H1 (cell line): Measurements from ENCODE around the gene DCPS. TPM values are rescaled to one million over a fixed set of nuclear protein-coding genes. Genes with fewer than 3 reads are reported as not detected.

Experiments
- CTCF ChIA-PET: fragments of 300-600 bp; sonication (Branson Sonifier 250); formaldehyde crosslinking; loops from one replicate; lab custom pipeline; 2021; ENCODE audit not compliant: partially characterized antibody; lab: Charles Lee
- POLR2A ChIA-PET: fragments of 300-600 bp; sonication (Branson Sonifier 250); formaldehyde crosslinking; loops from one replicate; lab custom pipeline; 2021; ENCODE audit warnings: inconsistent platforms; ENCODE audit not compliant: partially characterized antibody; lab: Charles Lee
- DNase-seq, 2 experiments: peaks; one replicate each; pipeline versions ENCODE4 v3.0.0 to v3.0.0-alpha.2; 2010 to 2022; ENCODE audit warnings: low spot score in 2 of 2, low read depth in 1 of 2, mixed read lengths in 1 of 2
- FAIRE-seq: peaks from 2 replicates; lab custom pipeline; 2011; peaks lifted over from hg19 to GRCh38; lab: Jason Lieb, UNC
- H2AFZ ChIP-seq: 2 replicates; pipeline ENCODE4 v1.8.1; 2012; ENCODE audit warnings: low read length, inconsistent platforms
- H2AK5ac ChIP-seq: 2 replicates; pipeline ENCODE4 v1.6.1; 2013; ENCODE audit warnings: low read depth, low read length
- H2BK120ac ChIP-seq: replicated peaks from 2 replicates; pipeline ENCODE3; 2013; ENCODE audit warnings: low read depth, low read length, inconsistent platforms
- H2BK12ac ChIP-seq: 2 replicates; pipeline ENCODE4 v1.6.1; 2013; ENCODE audit warnings: low read depth, low read length
- H2BK15ac ChIP-seq: 2 replicates; pipeline ENCODE4 v1.6.1; 2013; ENCODE audit warnings: low read length
- H2BK20ac ChIP-seq: 2 replicates; pipeline ENCODE4 v1.6.1; 2013; ENCODE audit warnings: low read length
- H2BK5ac ChIP-seq: 2 replicates; pipeline ENCODE4 v1.6.1; 2013; ENCODE audit warnings: low read depth, low read length
- H3K14ac ChIP-seq: 2 replicates; pipeline ENCODE4 v1.6.1; 2013; ENCODE audit warnings: inconsistent platforms; ENCODE audit not compliant: insufficient read length
- H3K18ac ChIP-seq: 2 replicates; pipeline ENCODE4 v1.6.1; 2013; ENCODE audit warnings: low read length; ENCODE audit errors: extremely low read depth
- H3K23ac ChIP-seq: 2 replicates; pipeline ENCODE4 v1.6.1; 2013; ENCODE audit warnings: inconsistent platforms; ENCODE audit not compliant: insufficient read length
- H3K23me2 ChIP-seq: 2 replicates; pipeline ENCODE4 v1.6.1; 2013; ENCODE audit warnings: low read depth, low read length
- H3K27ac ChIP-seq: 2 replicates; pipeline ENCODE4 v1.6.1; 2011; ENCODE audit warnings: low read depth, low read length, inconsistent platforms
- H3K27me3 ChIP-seq, 4 experiments: replicated peaks in 1 of 4; 1 replicate in 1 of 4; 2 replicates in 3 of 4; pipeline versions ENCODE4 v1.6.1 to v1.8.1; 2011 to 2013; ENCODE audit warnings: low read length in 3 of 4, mild to moderate bottlenecking in 3 of 4, inconsistent platforms in 2 of 4, mixed read lengths in 2 of 4, moderate library complexity in 1 of 4; ENCODE audit not compliant: control insufficient read depth in 3 of 4, insufficient read depth in 3 of 4; ENCODE audit errors: extremely low read depth in 1 of 4
- H3K36me3 ChIP-seq, 4 experiments: 2 replicates each; pipeline versions ENCODE4 v1.6.1 to v1.8.1; 2011 to 2013; ENCODE audit warnings: mild to moderate bottlenecking in 4 of 4, low read length in 3 of 4, moderate library complexity in 2 of 4, control low read depth in 1 of 4, inconsistent platforms in 1 of 4; ENCODE audit not compliant: insufficient read depth in 4 of 4, control insufficient read depth in 2 of 4
- H3K4ac ChIP-seq: replicated peaks from 2 replicates; pipeline ENCODE3; 2013; ENCODE audit warnings: low read length, low read depth, mixed read lengths, inconsistent platforms; ENCODE audit not compliant: insufficient read length
- H3K4me1 ChIP-seq, 4 experiments: replicated peaks in 1 of 4; 1 replicate in 1 of 4; 2 replicates in 3 of 4; pipeline versions ENCODE4 v1.6.1 to v1.8.1; 2011 to 2013; ENCODE audit warnings: low read length in 3 of 4, inconsistent platforms in 2 of 4, mixed read lengths in 1 of 4; ENCODE audit not compliant: insufficient read depth in 4 of 4, control insufficient read depth in 3 of 4
- H3K4me2 ChIP-seq, 2 experiments: 2 replicates each; pipeline versions ENCODE4 v1.6.1 to v1.8.1; 2011 to 2013; ENCODE audit warnings: low read depth in 2 of 2, low read length in 2 of 2, control low read depth in 1 of 2, inconsistent platforms in 1 of 2, mild to moderate bottlenecking in 1 of 2; ENCODE audit not compliant: insufficient read depth in 1 of 2
- H3K4me3 ChIP-seq, 4 experiments: fragments of 200-600, 300-600 bp in 1 of 4; sonication (generic), shearing (Covaris generic), sonication (Bioruptor Twin) in 1 of 4; 2 replicates each; pipeline versions ENCODE4 v1.5.1 to v1.8.1; 2011 to 2016; ENCODE audit warnings: low read length in 4 of 4, low read depth in 3 of 4, control low read depth in 2 of 4, inconsistent platforms in 2 of 4, mild to moderate bottlenecking in 2 of 4, mixed read lengths in 1 of 4, moderate library complexity in 1 of 4; ENCODE audit not compliant: insufficient read depth in 2 of 4; ENCODE audit errors: extremely low read depth in 1 of 4
- H3K56ac ChIP-seq: replicated peaks from 2 replicates; pipeline ENCODE3; 2013; ENCODE audit warnings: low read depth, mild to moderate bottlenecking, mixed read lengths, low read length, inconsistent platforms; ENCODE audit not compliant: insufficient read length
- H3K79me1 ChIP-seq: 2 replicates; pipeline ENCODE4 v1.6.1; 2013; ENCODE audit warnings: low read depth, low read length, control low read depth
- H3K79me2 ChIP-seq, 2 experiments: 2 replicates each; pipeline versions ENCODE4 v1.6.1 to v1.8.1; 2012 to 2013; ENCODE audit warnings: low read length in 2 of 2, mild to moderate bottlenecking in 2 of 2, inconsistent platforms in 1 of 2; ENCODE audit not compliant: insufficient read depth in 2 of 2, control insufficient read depth in 1 of 2
- H3K9ac ChIP-seq, 4 experiments: replicated peaks in 1 of 4; 1 replicate in 1 of 4; 2 replicates in 3 of 4; pipeline versions ENCODE4 v1.6.1 to v1.8.1; 2011 to 2013; ENCODE audit warnings: low read depth in 3 of 4, low read length in 3 of 4, control low read depth in 2 of 4, mild to moderate bottlenecking in 2 of 4, moderate library complexity in 2 of 4, inconsistent platforms in 1 of 4; ENCODE audit errors: extremely low read depth in 1 of 4
- H3K9me3 ChIP-seq, 2 experiments: 2 replicates each; pipeline versions ENCODE4 v1.6.1 to v1.8.1; 2012 to 2013; ENCODE audit warnings: mild to moderate bottlenecking in 2 of 2, moderate library complexity in 2 of 2, control low read depth in 1 of 2, inconsistent platforms in 1 of 2, low read depth in 1 of 2, low read length in 1 of 2, mixed read lengths in 1 of 2; ENCODE audit not compliant: insufficient read depth in 2 of 2
- H4K20me1 ChIP-seq, 2 experiments: replicated peaks in 1 of 2; 2 replicates each; pipeline versions ENCODE3 to v1.8.1; 2011 to 2013; ENCODE audit warnings: inconsistent platforms in 2 of 2, low read length in 2 of 2, mild to moderate bottlenecking in 1 of 2; ENCODE audit not compliant: insufficient read depth in 2 of 2, control insufficient read depth in 1 of 2
- H4K5ac ChIP-seq: 2 replicates; pipeline ENCODE4 v1.6.1; 2013; ENCODE audit warnings: low read length, low read depth, mixed read lengths, inconsistent platforms; ENCODE audit not compliant: insufficient read length
- H4K8ac ChIP-seq: 2 replicates; pipeline ENCODE4 v1.8.0; 2013; ENCODE audit warnings: mild to moderate bottlenecking, moderate library complexity, low read length, inconsistent platforms; ENCODE audit not compliant: insufficient read depth; ENCODE audit errors: extremely low read depth
- H4K91ac ChIP-seq: replicated peaks from 2 replicates; pipeline ENCODE3; 2013; ENCODE audit warnings: low read length, mixed read lengths, inconsistent platforms; ENCODE audit not compliant: insufficient read length
- BRCA1 ChIP-seq: IDR thresholded peaks from 2 replicates; pipeline ENCODE4 v1.6.1; 2012; ENCODE audit warnings: low read depth, low read length, improper control_type of control experiment
- EZH2 ChIP-seq: fragments of 200-600 bp; sonication (generic); IDR thresholded peaks from 2 replicates; pipeline ENCODE4 v1.7.1; 2012; ENCODE audit warnings: low read depth, mild to moderate bottlenecking, moderate library complexity, low read length, inconsistent platforms; ENCODE audit not compliant: severe bottlenecking
- SIX5 ChIP-seq: IDR thresholded peaks from 2 replicates; pipeline ENCODE4 v1.6.1; 2011; ENCODE audit warnings: mild to moderate bottlenecking, low read depth, low read length
- SP1 ChIP-seq: IDR thresholded peaks from 2 replicates; pipeline ENCODE4 v1.6.1; 2011; ENCODE audit warnings: low read depth, low read length
- SUZ12 ChIP-seq: fragments of 200-600 bp; sonication (generic); IDR thresholded peaks from 2 replicates; pipeline ENCODE4 v1.6.1; 2012; ENCODE audit warnings: mild to moderate bottlenecking, inconsistent platforms, low read length, moderate library complexity, mixed read lengths
- TCF12 ChIP-seq: IDR thresholded peaks from 2 replicates; pipeline ENCODE4 v1.6.1; 2011; ENCODE audit warnings: low read depth, mild to moderate bottlenecking, low read length
- WGBS, 2 experiments: shearing (Covaris generic) in 1 of 2; methylation state at CpG; one replicate each; pipeline versions ENCODE4 v1.1.6 to v1.1.7; 2013 to 2015; ENCODE audit warnings: low lambda C conversion rate in 2 of 2, mixed read lengths in 2 of 2, inconsistent platforms in 1 of 2, low coverage in 1 of 2, missing lambda C conversion rate in 1 of 2; ENCODE audit not compliant: insufficient replicate concordance in 2 of 2, insufficient coverage in 1 of 2, insufficient read length in 1 of 2; ENCODE audit errors: extremely low coverage in 1 of 2, missing lambda C conversion rate in 1 of 2; 5-methylcytosine and 5-hydroxymethylcytosine counted together
- polyA plus RNA-seq, 7 experiments: library from polyadenylated mRNA; depleted of rRNA in 3 of 7; stranded (reverse) in 5 of 7; unstranded in 2 of 7; fragments of >200 nt in 5 of 7; fragments of 200-250 nt in 2 of 7; gene quantifications; 1 replicate in 5 of 7; 2 replicates in 1 of 7; 4 replicates in 1 of 7; pipeline versions ENCODE4 v1.2.1 to v1.2.3, GENCODE V29; 2011 to 2013; ENCODE audit warnings: missing spikeins in 2 of 7, mixed read lengths in 2 of 7
- total RNA-seq: library from RNA; stranded (reverse); fragmentation: NEBNext Ultra II Directional; extraction: Animal tissue kit (Norgen Biotek cat#: 25700); gene quantifications from 2 replicates; pipeline ENCODE4 v1.2.1, GENCODE V29; 2021

Gene DCPS
- total and polyA plus RNA-seq, 2 of the 8 experiments (the other 6 are each of a cell fraction or from before 2014, with no cell fraction given) = 24.6 to 55.2 TPM

DNA sequence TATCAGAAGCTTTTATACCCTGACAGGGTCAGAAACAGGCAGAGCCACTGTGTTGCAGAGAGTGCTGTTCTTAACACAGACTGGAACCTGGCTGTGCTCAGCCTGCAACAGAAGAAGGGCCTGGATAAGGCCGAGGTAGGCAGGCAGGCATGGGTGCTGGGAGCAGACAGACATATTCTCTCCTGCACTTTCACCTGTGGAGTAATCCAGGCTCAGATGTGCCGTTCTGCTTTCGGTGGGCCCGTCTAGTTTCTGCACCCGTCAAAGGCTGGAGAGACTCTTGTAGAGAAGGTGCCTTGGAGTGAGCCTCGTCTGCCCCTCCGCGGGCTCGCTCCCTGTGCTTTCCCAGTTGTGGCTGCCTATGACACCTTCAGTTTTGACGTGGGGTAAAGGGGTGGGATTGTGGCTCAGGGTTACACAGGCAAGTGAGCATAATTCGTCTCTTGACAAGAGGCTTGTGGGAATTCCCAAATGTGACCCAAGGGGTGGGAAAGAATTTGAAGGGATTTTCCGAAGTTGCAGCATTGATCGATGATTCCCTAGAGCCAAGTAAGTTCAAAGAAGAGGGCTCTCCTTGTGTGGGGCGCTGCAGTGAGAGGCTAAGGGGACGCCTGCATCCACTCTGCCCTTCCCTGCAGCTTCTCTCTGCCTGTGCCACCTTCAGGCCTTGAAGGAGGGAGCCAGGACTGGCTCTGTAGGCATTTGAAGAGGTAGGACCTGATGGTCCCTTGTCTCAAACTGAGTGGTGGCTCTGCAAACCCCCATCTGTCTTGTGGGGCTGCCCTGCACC is 35.4 kb downstream of the DCPS start:
- DNase-seq (no peak), FAIRE-seq (no peak)
- Histone ChIP-seq H2BK5ac (no peak overlapping the region), H3K14ac (no peak overlapping the region), H3K23ac (no peak overlapping the region), H3K9ac (no peak overlapping the region), H3K18ac (no peak overlapping the region), H4K91ac (no peak overlapping the region), H3K56ac (no peak overlapping the region), H3K4ac (no peak overlapping the region), H3K27ac (no peak overlapping the region), H3K79me1 (no peaks in the 10 kb centered on the region; the same call in 1 of the 2 replicates), H4K20me1 (no peaks in the 10 kb centered on the region), H3K23me2 (no peaks in the 10 kb centered on the region), H2BK12ac (no peak overlapping the region), H4K5ac (no peak overlapping the region), H4K8ac (no peak overlapping the region; the same call in 1 of the 2 replicates), H3K4me3 (no peak overlapping the region), H2AK5ac (no peak overlapping the region), H2BK20ac (no peak overlapping the region), H2BK15ac (no peak overlapping the region), H3K79me2 (no peaks in the 10 kb centered on the region), H3K4me1 (peaks cover 0 to 8% (median 3%) of the 10 kb centered on the region in 4 experiments; a peak in 2 of 7 replicates), H2BK120ac (no peak overlapping the region), H3K27me3 (no peaks in the 10 kb centered on the region), H3K9me3 (no peaks in the 10 kb centered on the region), H2AFZ (no peak overlapping the region), H3K36me3 (peaks cover 0 to 18% (median 3%) of the 10 kb centered on the region in 4 experiments; a peak in 3 of 8 replicates), H3K4me2 (no peak overlapping the region)
- CTCF ChIA-PET = interaction anchor here (0.6 to 3.8 kb wide), 2 partner anchors 29 to 56 kb away, joined by 4 to 17 read pairs; no protein-coding TSS in a partner anchor
- TF ChIP-seq EZH2 (no peak), BRCA1 (no peak), SIX5 (no peak), TCF12 (no peak), SUZ12 (no peak), SP1 (no peak)
- POLR2A ChIA-PET = interaction anchor here (0.6 to 2.1 kb wide), 5 partner anchors 15 to 141 kb away, joined by 3 to 6 read pairs (median 4); no protein-coding TSS in a partner anchor
- 93% methylated on average over 15 of the region's 15 CpGs; no CpG with 5 or more reads in 1 of the 2 experiments for WGBS, 2 experiments
